Trophoblast cell (in vitro differentiated cells and primary cell): Measurements from ENCODE around the gene ESYT1.
A peak's percentile ranks its signal among the peaks of the same experiment; 100 is the strongest.

ENCODE experiments used
- DNase-seq, 2 donors: peaks; one replicate each; pipeline ENCODE4 v3.0.0-alpha.2; 2016
- H2AFZ ChIP-seq: 2 replicates; pipeline ENCODE4 v1.6.1; 2013; ENCODE audit warnings: low read length, moderate library complexity, mild to moderate bottlenecking; ENCODE audit not compliant: insufficient read depth, poor library complexity
- H2AK5ac ChIP-seq: 2 replicates; pipeline ENCODE4 v1.6.1; 2013; ENCODE audit warnings: mild to moderate bottlenecking, low read length
- H2BK120ac ChIP-seq: 2 replicates; pipeline ENCODE4 v1.6.1; 2013; ENCODE audit warnings: low read length, mild to moderate bottlenecking, moderate library complexity; ENCODE audit not compliant: insufficient read depth, poor library complexity
- H2BK12ac ChIP-seq: 2 replicates; pipeline ENCODE4 v1.6.1; 2013; ENCODE audit warnings: mild to moderate bottlenecking, low read length, moderate library complexity
- H2BK5ac ChIP-seq: 2 replicates; pipeline ENCODE4 v1.6.1; 2013; ENCODE audit warnings: low read length, low read depth, moderate library complexity, mild to moderate bottlenecking; ENCODE audit not compliant: poor library complexity
- H3K14ac ChIP-seq: 2 replicates; pipeline ENCODE4 v1.6.1; 2013; ENCODE audit warnings: mild to moderate bottlenecking, low read length
- H3K18ac ChIP-seq: 2 replicates; pipeline ENCODE4 v1.6.1; 2013; ENCODE audit warnings: mild to moderate bottlenecking, low read length
- H3K23ac ChIP-seq: 2 replicates; pipeline ENCODE4 v1.6.1; 2013; ENCODE audit warnings: low read length
- H3K27ac ChIP-seq: 2 replicates; pipeline ENCODE4 v1.5.1; 2013; ENCODE audit warnings: low read depth, mild to moderate bottlenecking, inconsistent platforms, low read length, moderate library complexity
- H3K27me3 ChIP-seq: 2 replicates; pipeline ENCODE4 v1.6.1; 2013; ENCODE audit warnings: inconsistent platforms, mild to moderate bottlenecking, low read length, moderate library complexity; ENCODE audit not compliant: insufficient read depth
- H3K36me3 ChIP-seq, 2 experiments: 1 replicate in 1 of 2; 2 replicates in 1 of 2; pipeline ENCODE4 v1.6.1; 2013; ENCODE audit warnings: low read length in 2 of 2, mild to moderate bottlenecking in 2 of 2, moderate library complexity in 1 of 2; ENCODE audit not compliant: insufficient read depth in 2 of 2, control insufficient read depth in 1 of 2
- H3K4ac ChIP-seq: 2 replicates; pipeline ENCODE4 v1.6.1; 2013; ENCODE audit warnings: low read depth, mild to moderate bottlenecking, low read length, moderate library complexity
- H3K4me1 ChIP-seq, 2 experiments: 1 replicate in 1 of 2; 2 replicates in 1 of 2; pipeline ENCODE4 v1.6.1; 2013; ENCODE audit warnings: low read length in 2 of 2, mild to moderate bottlenecking in 2 of 2, moderate library complexity in 1 of 2; ENCODE audit not compliant: insufficient read depth in 2 of 2, control insufficient read depth in 1 of 2
- H3K4me2 ChIP-seq: 2 replicates; pipeline ENCODE4 v1.6.1; 2013; ENCODE audit warnings: inconsistent platforms, mild to moderate bottlenecking, low read length, moderate library complexity
- H3K4me3 ChIP-seq: 2 replicates; pipeline ENCODE4 v1.5.1; 2013; ENCODE audit warnings: mild to moderate bottlenecking, low read depth, low read length, inconsistent platforms
- H3K79me1 ChIP-seq: one replicate; pipeline ENCODE4 v1.6.1; 2013; ENCODE audit warnings: low read length
- H3K79me2 ChIP-seq: 2 replicates; pipeline ENCODE4 v1.6.1; 2013; ENCODE audit warnings: low read length, mild to moderate bottlenecking; ENCODE audit not compliant: control insufficient read depth, insufficient read depth, poor library complexity
- H3K9ac ChIP-seq: 2 replicates; pipeline ENCODE4 v1.6.1; 2013; ENCODE audit warnings: mild to moderate bottlenecking, low read length
- H3K9me3 ChIP-seq: 2 replicates; pipeline ENCODE4 v1.6.1; 2013; ENCODE audit warnings: low read depth, mild to moderate bottlenecking, control low read depth, inconsistent platforms, low read length; ENCODE audit not compliant: insufficient read depth
- H4K12ac ChIP-seq: 2 replicates; pipeline ENCODE4 v1.6.1; 2013; ENCODE audit warnings: low read depth, mild to moderate bottlenecking, low read length, moderate library complexity
- H4K8ac ChIP-seq: 2 replicates; pipeline ENCODE4 v1.6.1; 2013; ENCODE audit warnings: low read depth, mild to moderate bottlenecking, low read length, moderate library complexity
- H4K91ac ChIP-seq: one replicate; pipeline ENCODE4 v1.6.1; 2013; ENCODE audit warnings: low read depth, mild to moderate bottlenecking, low read length, moderate library complexity
- WGBS: extraction: QIAGEN DNeasy Blood & Tissue Kit; methylation state at CpG from one replicate; pipeline ENCODE4 v1.1.7; 2013; ENCODE audit warnings: missing lambda C conversion rate; ENCODE audit not compliant: insufficient read length, insufficient coverage; ENCODE audit errors: extremely low coverage; 5-methylcytosine and 5-hydroxymethylcytosine counted together

ESYT1 gene

DNA sequence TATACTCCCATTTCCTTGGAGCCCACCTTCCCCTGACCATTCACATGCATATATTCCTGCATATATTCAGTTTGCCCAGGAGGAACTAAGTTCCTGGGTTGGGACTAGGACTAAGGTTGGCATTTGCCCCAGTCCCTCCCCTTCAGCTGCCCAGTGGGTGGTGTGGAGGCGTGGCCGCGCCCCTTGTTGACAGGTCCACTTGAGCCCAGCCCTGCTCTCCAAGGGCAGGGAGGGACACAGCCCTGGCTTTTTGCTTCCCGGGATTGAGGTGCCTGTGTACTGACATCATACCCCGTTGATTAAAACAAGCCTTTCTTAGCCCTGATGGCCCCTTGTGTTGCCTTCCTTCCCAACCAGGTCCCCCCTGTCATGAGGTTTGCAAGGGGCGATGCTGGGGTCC is 40.8 kb upstream of the ESYT1 start:
- Histone ChIP-seq H3K36me3 (peaks cover 29 to 34% of the 10 kb centered on the region in 2 experiments), H4K8ac (no peak overlapping the region), H3K79me2 (peaks cover 3% of the 10 kb centered on the region), H3K23ac (no peak overlapping the region), H2BK5ac (no peak overlapping the region), H2BK12ac (no peak overlapping the region), H3K4me3 (no peak overlapping the region), H2AK5ac (no peak overlapping the region), H4K12ac (no peak overlapping the region), H2BK120ac (no peak overlapping the region), H3K4me2 (no peak overlapping the region), H3K14ac (no peak overlapping the region), H3K79me1 (peaks cover 3% of the 10 kb centered on the region), H3K9ac (no peak overlapping the region), H3K27ac (no peak overlapping the region), H3K9me3 (no peaks in the 10 kb centered on the region), H3K18ac (no peak overlapping the region), H4K91ac (peak overlapping the region; percentile 4), H3K4me1 (peaks cover 7 to 8% of the 10 kb centered on the region in 2 experiments), H3K4ac (no peak overlapping the region), H3K27me3 (no peaks in the 10 kb centered on the region), H2AFZ (no peak overlapping the region)
- WGBS, result no CpG with 5 or more reads among the region's 6 CpGs
- no peak for DNase-seq

DNA sequence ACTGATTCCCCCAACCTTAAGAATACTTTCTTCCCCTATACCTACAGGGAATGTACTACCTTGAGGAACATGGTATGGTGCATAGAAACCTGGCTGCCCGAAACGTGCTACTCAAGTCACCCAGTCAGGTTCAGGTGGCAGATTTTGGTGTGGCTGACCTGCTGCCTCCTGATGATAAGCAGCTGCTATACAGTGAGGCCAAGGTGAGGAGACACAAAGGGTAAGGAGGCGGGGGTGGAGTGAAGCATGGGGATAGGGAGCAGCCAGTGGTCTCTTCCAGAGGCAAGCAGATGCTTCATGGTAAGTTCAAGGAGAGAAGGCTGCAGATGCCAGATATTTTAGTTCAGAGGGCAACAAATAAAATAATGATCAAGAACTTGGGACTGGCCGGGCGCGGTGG is 30.3 kb upstream of the ESYT1 start:
- no peak overlapping the region for H3K23ac ChIP-seq
- no peak overlapping the region for H2BK120ac ChIP-seq

GRCh38 chr12:56098592-56098991 is 29.5 kb upstream of the ESYT1 start:
- H3K4me3 ChIP-seq, result no peak overlapping the region
- no peak overlapping the region for H2BK120ac ChIP-seq
- H3K4ac ChIP-seq, result no peak overlapping the region

More for the DNA sequence above, 30.3 kb upstream of the ESYT1 start:
- H3K4me2 ChIP-seq, result no peak overlapping the region
- H4K12ac ChIP-seq, result no peak overlapping the region
- WGBS, result no CpG with 5 or more reads among the region's 6 CpGs
- no peak overlapping the region for H4K8ac ChIP-seq
- no peak overlapping the region for H2BK5ac ChIP-seq
- H3K79me2 ChIP-seq, result no peaks in the 10 kb centered on the region
- H2AFZ ChIP-seq, result no peak overlapping the region
- H2BK12ac ChIP-seq, result no peak overlapping the region
- no peaks in the 10 kb centered on the region for H3K27me3 ChIP-seq
- no peak overlapping the region for H3K4ac ChIP-seq
- H3K36me3 ChIP-seq, result peaks cover 44 to 69% of the 10 kb centered on the region in 2 experiments
- H3K18ac ChIP-seq, result no peak overlapping the region
- H3K4me3 ChIP-seq, result no peak overlapping the region
- no peak overlapping the region for H3K9ac ChIP-seq
- no peak overlapping the region for H3K27ac ChIP-seq
- H4K91ac ChIP-seq, result no peak overlapping the region
- no peaks in the 10 kb centered on the region for H3K9me3 ChIP-seq
- no peak overlapping the region for H3K14ac ChIP-seq
- DNase-seq, result no peak
- H2AK5ac ChIP-seq, result no peak overlapping the region
- H3K4me1 ChIP-seq, result no peaks in the 10 kb centered on the region
- no peaks in the 10 kb centered on the region for H3K79me1 ChIP-seq

GRCh38 chr12:56099787-56100186 is 28.3 kb upstream of the ESYT1 start:
- peaks cover 35 to 52% of the 10 kb centered on the region in 2 experiments for H3K36me3 ChIP-seq
- H3K4me1 ChIP-seq, result no peaks in the 10 kb centered on the region
- H3K27me3 ChIP-seq, result no peaks in the 10 kb centered on the region
- H4K8ac ChIP-seq, result no peak overlapping the region
- H3K27ac ChIP-seq, result no peak overlapping the region
- H3K23ac ChIP-seq, result no peak overlapping the region
- H3K4me3 ChIP-seq, result no peak overlapping the region
- H3K79me2 ChIP-seq, result peaks cover 5% of the 10 kb centered on the region
- no peak overlapping the region for H3K9ac ChIP-seq
- H3K4me2 ChIP-seq, result no peak overlapping the region
- H3K9me3 ChIP-seq, result no peaks in the 10 kb centered on the region
- H3K14ac ChIP-seq, result no peak overlapping the region
- DNase-seq, result no peak
- H2BK5ac ChIP-seq, result no peak overlapping the region
- no peak overlapping the region for H3K18ac ChIP-seq
- no peak overlapping the region for H2AK5ac ChIP-seq
- H4K91ac ChIP-seq, result no peak overlapping the region
- H2BK12ac ChIP-seq, result no peak overlapping the region
- H3K79me1 ChIP-seq, result peaks cover 7% of the 10 kb centered on the region
- H2AFZ ChIP-seq, result no peak overlapping the region
- H2BK120ac ChIP-seq, result no peak overlapping the region
- no CpG with 5 or more reads among the region's 4 CpGs for WGBS
- H4K12ac ChIP-seq, result no peak overlapping the region
- no peak overlapping the region for H3K4ac ChIP-seq

More at GRCh38 chr12:56098592-56098991, 29.5 kb upstream of the ESYT1 start:
- H3K27me3 ChIP-seq, result no peaks in the 10 kb centered on the region
- H3K14ac ChIP-seq, result no peak overlapping the region
- no peak overlapping the region for H3K23ac ChIP-seq
- H3K9ac ChIP-seq, result no peak overlapping the region
- H3K18ac ChIP-seq, result no peak overlapping the region
- no CpG with 5 or more reads among the region's 3 CpGs for WGBS
- no peaks in the 10 kb centered on the region for H3K9me3 ChIP-seq
- peaks cover 40 to 60% of the 10 kb centered on the region in 2 experiments for H3K36me3 ChIP-seq
- H4K91ac ChIP-seq, result no peak overlapping the region
- no peak overlapping the region for H3K27ac ChIP-seq
- H3K79me1 ChIP-seq, result no peaks in the 10 kb centered on the region
- H3K4me1 ChIP-seq, result no peaks in the 10 kb centered on the region
- H4K12ac ChIP-seq, result no peak overlapping the region
- no peak overlapping the region for H3K4me2 ChIP-seq
- H3K79me2 ChIP-seq, result no peaks in the 10 kb centered on the region
- H4K8ac ChIP-seq, result no peak overlapping the region
- H2AFZ ChIP-seq, result no peak overlapping the region
- no peak overlapping the region for H2BK5ac ChIP-seq
- no peak for DNase-seq
- no peak overlapping the region for H2BK12ac ChIP-seq
- no peak overlapping the region for H2AK5ac ChIP-seq
